Natural killer cell treated with Interleukin-12 subunit alpha and Interleukin-12 subunit beta and Interleukin-15 and Interleukin-18, amount 100 ng/mL, for 72 hours (primary cell): ENCODE data around the gene TSR3. TPM values are rescaled to one million over a fixed set of nuclear protein-coding genes. Genes with fewer than 3 reads are reported as not detected.

Experiments
- ATAC-seq, 2 donors: fragments of 150-1000 bp; cut with Tn5 transposase in 1 of 2; sonication (Bioruptor Pico), chemical (Tn5 transposase) in 1 of 2; 2 replicates each; pipeline ENCODE4 v1.10.0; 2021
- DNase-seq: peaks from one replicate; pipeline ENCODE4 v3.0.0; 2022; ENCODE audit warnings: low spot score
- H3K27ac Mint-ChIP-seq, 2 donors: 1 replicate in 1 of 2; 2 replicates in 1 of 2; pipeline ENCODE4 v1.8.0; 2022; ENCODE audit warnings: mixed read lengths in 2 of 2, mild to moderate bottlenecking in 1 of 2, moderate library complexity in 1 of 2
- H3K27me3 Mint-ChIP-seq, 2 donors: 1 replicate in 1 of 2; 2 replicates in 1 of 2; pipeline ENCODE4 v1.8.0; 2022; ENCODE audit warnings: mixed read lengths in 2 of 2
- H3K36me3 Mint-ChIP-seq: one replicate; pipeline ENCODE4 v1.8.0; 2022; ENCODE audit warnings: mixed read lengths
- H3K4me1 Mint-ChIP-seq, 2 donors: 1 replicate in 1 of 2; 2 replicates in 1 of 2; pipeline ENCODE4 v1.8.0; 2022; ENCODE audit warnings: low read depth in 2 of 2, mixed read lengths in 2 of 2, mild to moderate bottlenecking in 1 of 2
- H3K4me3 Mint-ChIP-seq: one replicate; pipeline ENCODE4 v1.8.0; 2022; ENCODE audit warnings: mixed read lengths
- H3K9me3 Mint-ChIP-seq: 2 replicates; pipeline ENCODE4 v1.8.0; 2022; ENCODE audit warnings: mixed read lengths
- total RNA-seq, 2 donors: library from RNA; stranded (reverse); gene quantifications; one replicate each; pipeline ENCODE4 v1.2.3, GENCODE V29; 2022

The TSR3 gene
- total RNA-seq, 2 donors from 2014 or later, result 57.4 to 108 TPM

- no peak for ATAC-seq
- Mint-ChIP-seq H3K27me3 (no peaks in the 10 kb centered on the region), H3K9me3 (no peaks in the 10 kb centered on the region), H3K4me1 (peaks cover 13 to 26% of the 10 kb centered on the region in 2 donors), H3K27ac (no peak overlapping the region), H3K36me3 (peaks cover 12% of the 10 kb centered on the region), H3K4me3 (no peak overlapping the region)
- DNase-seq, result no peak
Observed at GRCh38 chr16:1314399-1315068, 37.1 kb downstream of the TSR3 start.

GRCh38 chr16:1313721-1314369 lies 37.8 kb downstream of the TSR3 start:
- no peak overlapping the region for H3K27ac Mint-ChIP-seq
- no peak for ATAC-seq
- no peak for DNase-seq
- no peak overlapping the region for H3K4me3 Mint-ChIP-seq
- H3K27me3 Mint-ChIP-seq, result no peaks in the 10 kb centered on the region
- H3K36me3 Mint-ChIP-seq, result peaks cover 12% of the 10 kb centered on the region
- H3K9me3 Mint-ChIP-seq, result no peaks in the 10 kb centered on the region
- peaks cover 13 to 26% of the 10 kb centered on the region in 2 donors for H3K4me1 Mint-ChIP-seq

GRCh38 chr16:1312903-1313302 lies 38.8 kb downstream of the TSR3 start:
- ATAC-seq, result no peak
- no peak overlapping the region for H3K27ac Mint-ChIP-seq
- peaks cover 19 to 29% of the 10 kb centered on the region in 2 donors for H3K4me1 Mint-ChIP-seq
- H3K9me3 Mint-ChIP-seq, result no peaks in the 10 kb centered on the region
- H3K27me3 Mint-ChIP-seq, result no peaks in the 10 kb centered on the region
- no peak for DNase-seq
- peaks cover 7% of the 10 kb centered on the region for H3K36me3 Mint-ChIP-seq
- peak overlapping the region; percentile 97 for H3K4me3 Mint-ChIP-seq

GRCh38 chr16:1312467-1312816 lies 39.2 kb downstream of the TSR3 start:
- peaks cover 7% of the 10 kb centered on the region for H3K36me3 Mint-ChIP-seq
- no peak for ATAC-seq
- peak overlapping the region; percentile 97 for H3K4me3 Mint-ChIP-seq
- peaks cover 19 to 32% of the 10 kb centered on the region in 2 donors for H3K4me1 Mint-ChIP-seq
- DNase-seq, result no peak
- no peaks in the 10 kb centered on the region for H3K27me3 Mint-ChIP-seq
- H3K27ac Mint-ChIP-seq, result no peak overlapping the region
- no peaks in the 10 kb centered on the region for H3K9me3 Mint-ChIP-seq

GRCh38 chr16:1311738-1312466 lies 39.8 kb downstream of the TSR3 start:
- H3K27ac Mint-ChIP-seq, result peak overlapping the region in 1 of 2 donors; percentile 94
- ATAC-seq, result no peak
- H3K36me3 Mint-ChIP-seq, result peaks cover 7% of the 10 kb centered on the region

GRCh38 chr16:1311212-1311737 lies 40.4 kb downstream of the TSR3 start:
- Mint-ChIP-seq H3K36me3 (peaks cover 7% of the 10 kb centered on the region), H3K4me3 (peak overlapping the region; percentile 97), H3K27ac (peak overlapping the region; percentile 94), H3K27me3 (no peaks in the 10 kb centered on the region), H3K4me1 (peaks cover 19 to 32% of the 10 kb centered on the region in 2 donors), H3K9me3 (no peaks in the 10 kb centered on the region)
- ATAC-seq (no peak), DNase-seq (no peak)

More at GRCh38 chr16:1311738-1312466, 39.8 kb downstream of the TSR3 start:
- H3K27me3 Mint-ChIP-seq, result no peaks in the 10 kb centered on the region
- H3K9me3 Mint-ChIP-seq, result no peaks in the 10 kb centered on the region
- no peak for DNase-seq
- H3K4me1 Mint-ChIP-seq, result peaks cover 19 to 32% of the 10 kb centered on the region in 2 donors
- H3K4me3 Mint-ChIP-seq, result peak overlapping the region; percentile 97

GRCh38 chr16:1310832-1311200 lies 40.9 kb downstream of the TSR3 start:
- ATAC-seq (no peak), DNase-seq (no peak)
- Mint-ChIP-seq H3K27me3 (no peaks in the 10 kb centered on the region), H3K36me3 (peaks cover 7% of the 10 kb centered on the region), H3K4me3 (peak overlapping the region; percentile 97), H3K9me3 (no peaks in the 10 kb centered on the region), H3K27ac (peak overlapping the region; percentile 94), H3K4me1 (peaks cover 19 to 32% of the 10 kb centered on the region in 2 donors)

GRCh38 chr16:1309888-1310831 lies 41.5 kb downstream of the TSR3 start:
- DNase-seq (peak; percentile 87), ATAC-seq (peak; percentile 47 to 60)
- no peaks in the 10 kb centered on the region for H3K27me3 Mint-ChIP-seq
- peaks cover 7% of the 10 kb centered on the region for H3K36me3 Mint-ChIP-seq
- H3K27ac Mint-ChIP-seq, result peak overlapping the region; percentile 94
- no peaks in the 10 kb centered on the region for H3K9me3 Mint-ChIP-seq
- H3K4me1 Mint-ChIP-seq, result peaks cover 19 to 32% of the 10 kb centered on the region in 2 donors
- H3K4me3 Mint-ChIP-seq, result peak overlapping the region; percentile 97

- Mint-ChIP-seq H3K4me3 (peak within 1 kb of the TSS; percentile 97), H3K9me3 (no peaks in the 10 kb centered on the region), H3K4me1 (peaks cover 21 to 31% of the 10 kb centered on the region in 2 donors), H3K27me3 (no peaks in the 10 kb centered on the region), H3K36me3 (peaks cover 7% of the 10 kb centered on the region), H3K27ac (peak within 1 kb of the TSS; percentile 94)
- ATAC-seq (peak; percentile 86 to 91), DNase-seq (peak; percentile 96)
Observed at GRCh38 chr16:1308977-1309885, 42.4 kb downstream of the TSR3 start, which contains the start of gene UBE2I. UBE2I (plus strand) TSS chr16:1309636; CDS start chr16:1314031, 4,395 bp downstream.

- ATAC-seq, result peak; percentile 2
- H3K4me1 Mint-ChIP-seq, result peaks cover 26 to 30% of the 10 kb centered on the region in 2 donors
Observed at GRCh38 chr16:1308036-1308976, 43.4 kb downstream of the TSR3 start.

GRCh38 chr16:1306334-1306733 lies 45.3 kb downstream of the TSR3 start:
- no peak overlapping the region for H3K4me3 Mint-ChIP-seq
- peaks cover 7% of the 10 kb centered on the region for H3K36me3 Mint-ChIP-seq
- peaks cover 26 to 28% of the 10 kb centered on the region in 2 donors for H3K4me1 Mint-ChIP-seq
- no peaks in the 10 kb centered on the region for H3K9me3 Mint-ChIP-seq
- ATAC-seq (no peak), DNase-seq (no peak)
- H3K27me3 Mint-ChIP-seq, result no peaks in the 10 kb centered on the region
- peak overlapping the region in 1 of 2 donors; percentile 28 for H3K27ac Mint-ChIP-seq

More at GRCh38 chr16:1308036-1308976, 43.4 kb downstream of the TSR3 start:
- H3K36me3 Mint-ChIP-seq, result peaks cover 7% of the 10 kb centered on the region
- peak overlapping the region; percentile 88 for H3K4me3 Mint-ChIP-seq
- peak overlapping the region; percentile 93 to 94 for H3K27ac Mint-ChIP-seq
- H3K27me3 Mint-ChIP-seq, result no peaks in the 10 kb centered on the region
- H3K9me3 Mint-ChIP-seq, result no peaks in the 10 kb centered on the region
- no peak for DNase-seq
